ENCODE results near the gene EGLN2. TPM values are rescaled to one million over a fixed set of nuclear protein-coding genes. Genes with fewer than 3 reads are reported as not detected.
"Not testable (repeated sequence)": the region's sequence is repeated elsewhere in the genome, so short reads cannot be mapped to it uniquely, and the experiment has no call there.

The EGLN2 gene
- total RNA-seq, 4 donors from 2014 or later: 30.3 to 50.9 (median 33.0) TPM

- TF ChIP-seq POLR2A (IDR thresholded peaks at IDR 0.05) (no peak), CTCF (IDR thresholded peaks at IDR 0.05) (no peak)
- DNase-seq: no peak
- Histone ChIP-seq H3K4me1 (no peaks in the 10 kb centered on the region), H3K27ac (no peak overlapping the region), H3K4me3 (no peak overlapping the region), H3K27me3 (no peaks in the 10 kb centered on the region), H3K36me3 (peaks cover 13 to 34% (median 28%) of the 10 kb centered on the region in 3 donors), H3K9me3 (no peaks in the 10 kb centered on the region)
- WGBS, 2 donors: 64 to 74% methylated on average over 3 to 5 of the region's 5 CpGs
- intact Hi-C loops (cut with DNase I): no loop called here
These were observed 30.1 kb upstream of the EGLN2 start for GRCh38 chr19:40768869-40769268.

- H3K4me1 ChIP-seq; DNase-seq; H3K27me3 ChIP-seq; H3K9me3 ChIP-seq; H3K36me3 ChIP-seq; H3K4me3 ChIP-seq; H3K27ac ChIP-seq; intact Hi-C loops (cut with DNase I): not testable (repeated sequence)
- WGBS, 2 donors: 93 to 97% methylated on average over 7 to 10 of the region's 10 CpGs
These were observed 27.7 kb upstream of the EGLN2 start for GRCh38 chr19:40771101-40771862.

- DNase-seq: no peak
- Histone ChIP-seq H3K27me3 (no peaks in the 10 kb centered on the region), H3K9me3 (no peaks in the 10 kb centered on the region), H3K4me3 (peak within 1 kb of the TSS in 1 of 4 donors; percentile 23), H3K27ac (peak within 1 kb of the TSS in 1 of 4 donors; percentile 23), H3K4me1 (peaks cover 12 to 26% (median 16%) of the 10 kb centered on the region in 3 donors), H3K36me3 (peaks cover 0 to 2% (median 0%) of the 10 kb centered on the region in 3 donors)
- WGBS, 2 donors: 74 to 91% methylated on average over 3 to 8 of the region's 9 CpGs
- intact Hi-C loops (cut with DNase I): no loop called here
- TF ChIP-seq POLR2A (IDR thresholded peaks at IDR 0.05): no peak
- no peak for TF ChIP-seq CTCF (IDR thresholded peaks at IDR 0.05)
These were observed 23.9 kb upstream of the EGLN2 start, which contains the start of gene MIA for GRCh38 chr19:40774916-40775631. MIA (plus strand) TSS chr19:40775521; CDS start chr19:40775543, 22 bp downstream.

GRCh38 chr19:40775632-40776022 is 23.4 kb upstream of the EGLN2 start:
- DNase-seq: no peak
- intact Hi-C loops (cut with DNase I): no loop called here
- no peaks in the 10 kb centered on the region for H3K9me3 ChIP-seq
- WGBS, 2 donors: 80 to 86% methylated on average over 3 of the region's 10 CpGs
- no peaks in the 10 kb centered on the region for H3K27me3 ChIP-seq
- peaks cover 12 to 26% (median 16%) of the 10 kb centered on the region in 3 donors for H3K4me1 ChIP-seq
- peak overlapping the region in 1 of 4 donors; percentile 23 for H3K27ac ChIP-seq
- H3K4me3 ChIP-seq: peak overlapping the region in 1 of 4 donors; percentile 23
- peaks cover 0 to 7% (median 0%) of the 10 kb centered on the region in 3 donors for H3K36me3 ChIP-seq
- no peak for TF ChIP-seq CTCF (IDR thresholded peaks at IDR 0.05)
- TF ChIP-seq POLR2A (IDR thresholded peaks at IDR 0.05): no peak

GRCh38 chr19:40776364-40776763 is 22.6 kb upstream of the EGLN2 start:
- Histone ChIP-seq H3K4me1 (peaks cover 12 to 26% (median 16%) of the 10 kb centered on the region in 3 donors), H3K27me3 (no peaks in the 10 kb centered on the region), H3K9me3 (no peaks in the 10 kb centered on the region), H3K27ac (peak overlapping the region in 2 of 4 donors; percentile 23 to 98), H3K36me3 (peaks cover 0 to 8% (median 0%) of the 10 kb centered on the region in 3 donors), H3K4me3 (no peak overlapping the region)
- DNase-seq: no peak
- intact Hi-C loops (cut with DNase I): no loop called here
- no peak for TF ChIP-seq CTCF (IDR thresholded peaks at IDR 0.05)
- TF ChIP-seq POLR2A (IDR thresholded peaks at IDR 0.05): no peak
- WGBS, 2 donors: 72 to 76% methylated on average over 7 of the region's 7 CpGs

Measured in esophagus squamous epithelium (tissue), 5 donors.